NOMO-1 (cell line): ENCODE measurements around the gene ADISSP.

Source experiments
- DNase-seq, 2 experiments: peaks; one replicate each; lab custom pipeline; 2025; ENCODE audit not compliant: unreplicated experiment in 2 of 2; lab: John Stamatoyannopoulos, UW

Gene ADISSP

DNA sequence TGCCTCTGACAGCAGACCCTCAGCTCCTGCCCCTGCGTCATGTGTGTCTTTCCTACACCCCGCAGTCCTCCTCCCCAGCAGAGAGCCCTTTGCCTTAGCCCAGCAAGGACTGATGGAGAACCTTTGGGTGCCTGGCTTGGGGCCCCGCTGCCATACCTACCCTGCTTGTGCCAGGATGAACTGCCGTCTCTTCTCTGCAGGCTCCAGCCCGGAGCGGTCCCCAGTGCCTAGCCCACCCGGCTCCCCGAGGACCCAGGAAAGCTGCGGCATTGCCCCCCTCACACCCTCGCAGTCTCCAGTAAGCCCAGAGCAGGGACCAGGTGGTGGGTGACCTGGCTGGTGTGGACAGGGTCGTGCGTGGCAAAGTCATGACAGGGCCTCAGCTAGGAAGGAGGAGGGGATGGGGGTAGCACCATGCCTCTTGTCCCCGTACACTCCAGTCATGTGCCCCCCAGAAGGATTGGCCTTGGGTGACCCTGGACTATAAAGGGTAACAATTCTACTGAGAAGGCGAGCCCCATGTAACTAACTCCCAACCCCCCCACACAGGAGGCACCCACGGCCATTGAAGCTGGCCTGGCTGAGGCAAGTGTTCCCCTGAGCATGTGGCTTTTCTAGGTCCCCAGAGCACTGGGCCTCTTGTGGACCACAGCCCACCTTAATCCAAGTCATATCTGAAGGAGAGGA is 26.8 kb downstream of the ADISSP start:
- DNase-seq = no peak

DNA sequence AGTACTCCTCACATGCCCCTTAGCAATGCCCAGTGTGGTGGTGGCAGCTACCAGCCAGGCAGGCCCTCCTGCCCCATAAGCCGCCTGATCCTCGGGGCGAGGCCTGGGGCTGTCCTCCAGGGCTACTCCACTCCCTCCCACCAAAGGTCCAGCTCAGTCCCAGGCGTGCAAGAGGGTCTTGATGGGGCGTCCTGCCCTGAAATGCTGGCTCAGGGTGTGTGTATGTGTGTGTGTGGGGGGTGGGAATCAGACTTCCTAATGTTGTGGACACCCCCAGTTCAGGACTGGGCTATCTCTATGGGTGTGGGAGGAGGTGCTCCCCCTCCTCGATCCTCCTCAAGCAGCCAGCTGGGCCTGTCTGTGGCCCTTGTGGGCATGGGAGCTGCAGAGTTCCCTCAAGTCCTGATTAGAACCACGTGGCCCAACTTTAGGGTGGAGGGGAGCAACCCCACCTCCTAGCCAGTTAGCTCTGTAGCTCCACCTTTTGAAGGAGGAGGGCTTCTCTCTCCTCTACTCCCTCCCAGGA is 27.6 kb downstream of the ADISSP start:
- no peak for DNase-seq

DNA sequence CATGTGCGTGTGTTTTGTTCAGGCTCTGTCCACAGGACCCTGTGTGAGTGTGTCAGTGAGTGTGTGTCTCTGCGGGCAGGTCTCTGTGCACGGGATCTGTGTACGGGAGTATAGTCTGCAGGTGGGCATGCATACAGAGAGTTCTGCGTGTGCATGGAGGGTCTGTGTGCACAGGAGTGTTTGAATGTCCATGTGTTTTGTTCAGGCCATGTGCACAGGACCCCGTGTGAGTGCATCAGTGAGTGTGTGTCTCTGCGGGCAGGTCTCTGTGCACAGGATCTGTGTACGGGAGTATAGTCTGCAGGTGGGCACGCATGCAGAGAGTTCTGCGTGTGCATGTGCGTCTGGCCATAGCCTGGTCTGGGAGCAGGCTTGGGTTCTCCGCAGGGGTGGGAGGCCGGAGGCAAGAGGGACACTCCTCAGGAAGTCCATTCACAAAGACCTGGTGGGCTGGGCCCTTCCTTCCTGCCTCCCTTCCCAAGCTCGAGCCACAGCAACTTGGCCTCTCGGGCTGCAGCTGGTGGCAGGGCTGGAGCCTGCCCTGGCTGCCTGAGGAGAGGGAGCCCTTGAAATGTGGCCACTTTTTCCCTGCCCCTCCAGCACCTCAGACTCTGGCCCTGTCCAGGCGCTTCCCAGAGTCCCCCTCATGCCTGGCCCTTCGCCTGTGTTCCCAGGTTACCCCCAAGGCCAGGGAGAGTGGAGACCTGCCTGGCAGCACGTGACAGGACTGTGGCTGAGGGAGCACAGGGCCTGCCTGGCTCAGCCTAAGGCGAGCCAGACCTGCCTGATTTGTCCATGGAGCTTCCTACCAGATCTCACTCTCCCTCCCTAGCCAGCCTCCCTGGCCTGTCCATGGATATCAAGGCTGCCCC is 28.3 kb downstream of the ADISSP start:
- no peak for DNase-seq

DNA sequence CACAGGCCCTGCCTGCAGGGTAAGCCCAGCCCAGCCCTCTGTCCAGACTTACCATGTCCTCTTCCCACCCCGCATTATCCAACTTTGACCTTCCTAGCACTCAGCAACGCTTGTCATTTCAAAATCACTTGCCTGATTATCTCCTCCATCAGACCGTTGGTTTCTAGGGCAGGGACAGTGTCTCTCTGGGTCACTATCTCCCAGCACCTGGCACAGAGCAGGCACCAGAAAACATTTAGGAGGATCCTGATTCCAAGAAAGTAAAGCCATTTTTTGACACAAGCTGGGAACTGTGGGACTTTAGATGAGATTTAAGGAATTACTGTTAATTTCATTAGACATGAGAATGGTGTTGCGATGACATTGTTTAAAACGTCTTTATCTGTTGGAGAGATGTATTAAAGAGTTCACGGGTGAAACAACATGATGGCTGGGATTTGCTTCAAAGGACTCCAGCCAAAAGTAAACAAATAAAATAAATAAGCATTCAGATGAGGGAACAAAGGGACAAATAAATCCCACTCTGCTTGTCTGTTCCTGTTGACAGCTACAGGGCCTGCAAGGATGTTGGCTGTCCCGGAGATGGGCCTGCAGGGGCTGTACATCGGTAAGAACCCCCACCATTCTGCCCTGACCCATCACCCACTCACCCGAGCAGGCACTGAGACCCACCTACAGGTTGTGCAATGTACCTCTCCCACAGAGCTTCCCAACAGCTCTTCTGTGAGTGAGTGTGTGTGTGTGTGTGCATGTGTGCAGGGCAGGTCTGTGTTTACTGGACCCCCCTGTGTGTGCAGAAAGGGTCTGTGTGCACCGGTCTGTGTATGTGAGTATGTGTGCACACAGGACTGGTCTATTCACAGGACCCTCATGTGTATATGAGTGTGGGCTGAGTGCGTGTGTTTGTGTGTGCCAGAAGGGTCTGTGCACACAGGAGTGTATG is 29.2 kb downstream of the ADISSP start:
- no peak for DNase-seq

DNA sequence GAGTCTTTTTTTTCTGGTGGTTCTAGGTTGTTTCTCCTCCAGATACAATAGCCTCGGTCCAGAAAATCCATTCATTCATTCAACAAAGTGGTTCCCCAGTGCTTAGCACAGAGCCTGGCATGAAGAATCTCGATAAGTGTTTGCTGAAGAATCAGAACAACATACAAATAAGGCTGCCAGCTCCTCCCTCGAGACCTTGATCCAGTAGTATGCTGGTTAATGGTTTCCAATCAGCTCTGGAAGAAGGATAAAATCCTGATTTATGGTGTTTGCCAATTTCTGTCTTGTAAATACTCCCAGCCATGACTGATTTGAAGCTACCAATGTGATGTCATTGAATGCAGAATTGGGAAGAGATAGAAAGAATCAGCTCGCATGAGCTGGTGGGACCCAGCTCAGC is 31.8 kb downstream of the ADISSP start:
- DNase-seq = no peak

DNA sequence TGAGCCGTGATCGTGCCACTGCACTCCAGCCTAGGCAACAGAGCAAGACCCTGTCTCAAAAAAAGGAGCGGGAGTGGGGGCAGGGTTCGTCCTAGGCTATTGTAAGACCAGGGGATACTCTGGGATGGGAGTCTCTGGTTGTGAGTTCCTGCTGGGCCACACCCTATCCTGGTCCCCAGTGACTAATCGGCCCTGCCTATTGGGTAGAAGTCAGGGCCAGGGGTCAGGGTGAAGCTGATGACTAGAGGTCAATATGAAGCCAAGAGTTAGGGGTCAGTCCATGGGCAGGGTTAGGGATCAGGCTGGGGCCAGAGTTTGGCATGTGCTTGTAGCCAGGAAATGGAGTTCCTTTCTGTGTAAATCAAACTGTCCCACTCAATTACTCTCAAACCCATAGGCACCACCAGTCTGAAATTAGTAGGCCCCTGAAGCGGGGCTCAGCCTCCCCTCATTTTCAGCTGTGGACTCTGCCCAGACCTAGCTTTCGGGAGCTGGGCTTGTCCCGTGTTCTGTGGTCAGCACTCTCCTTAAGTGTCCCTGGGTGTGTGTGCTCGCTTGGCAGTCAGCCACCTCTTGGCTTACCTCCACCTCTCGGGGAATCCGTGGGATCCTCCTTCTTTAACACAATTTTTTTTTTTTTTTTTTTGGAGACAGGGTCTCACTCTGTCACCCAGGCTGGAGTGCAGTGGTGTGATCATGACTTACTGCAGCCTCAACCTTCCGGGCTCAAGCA is 33.3 kb downstream of the ADISSP start:
- no peak for DNase-seq

DNA sequence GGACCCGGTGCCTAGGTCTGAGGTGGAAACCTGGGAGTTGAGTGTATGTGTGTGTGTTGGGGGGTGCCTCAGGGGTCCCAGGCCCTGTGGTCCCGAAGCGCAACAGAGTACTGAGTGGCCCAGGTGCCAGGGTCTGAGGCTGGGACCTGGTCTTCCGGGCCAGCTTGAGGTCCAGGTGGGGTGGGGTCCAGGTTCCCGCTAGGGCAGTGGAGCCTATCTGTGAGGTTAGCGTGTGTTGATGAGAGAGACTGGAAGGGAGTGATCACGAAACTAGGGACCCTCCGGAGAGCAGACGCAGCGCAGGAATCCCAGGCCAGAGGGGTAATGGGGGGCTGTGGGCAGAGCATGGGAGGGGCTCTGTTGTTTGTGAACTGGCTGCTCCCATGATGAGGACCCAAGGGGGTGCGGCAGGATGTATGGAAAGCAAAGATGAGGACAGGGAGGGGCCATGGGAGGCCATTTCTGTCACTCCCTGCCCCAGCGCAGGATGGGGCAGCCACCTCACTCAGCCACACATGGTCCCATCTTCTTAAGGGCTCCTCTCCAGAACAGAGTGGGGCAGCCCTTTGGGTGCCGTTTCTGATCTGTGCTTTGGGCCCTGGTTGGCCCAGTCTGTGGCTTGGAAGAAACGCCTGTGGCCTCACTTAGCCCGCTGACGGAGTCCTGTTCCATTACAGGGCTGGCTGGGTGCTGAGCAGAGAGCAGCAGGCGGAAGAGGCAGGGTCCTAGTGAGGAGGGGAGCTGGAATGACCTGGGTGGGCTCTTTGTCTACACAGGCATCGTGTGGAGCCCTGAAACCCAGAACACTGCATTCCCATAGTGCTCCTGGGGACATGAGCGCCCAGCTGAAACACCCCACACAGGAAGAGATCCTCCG is 34.2 kb downstream of the ADISSP start:
- DNase-seq = no peak

DNA sequence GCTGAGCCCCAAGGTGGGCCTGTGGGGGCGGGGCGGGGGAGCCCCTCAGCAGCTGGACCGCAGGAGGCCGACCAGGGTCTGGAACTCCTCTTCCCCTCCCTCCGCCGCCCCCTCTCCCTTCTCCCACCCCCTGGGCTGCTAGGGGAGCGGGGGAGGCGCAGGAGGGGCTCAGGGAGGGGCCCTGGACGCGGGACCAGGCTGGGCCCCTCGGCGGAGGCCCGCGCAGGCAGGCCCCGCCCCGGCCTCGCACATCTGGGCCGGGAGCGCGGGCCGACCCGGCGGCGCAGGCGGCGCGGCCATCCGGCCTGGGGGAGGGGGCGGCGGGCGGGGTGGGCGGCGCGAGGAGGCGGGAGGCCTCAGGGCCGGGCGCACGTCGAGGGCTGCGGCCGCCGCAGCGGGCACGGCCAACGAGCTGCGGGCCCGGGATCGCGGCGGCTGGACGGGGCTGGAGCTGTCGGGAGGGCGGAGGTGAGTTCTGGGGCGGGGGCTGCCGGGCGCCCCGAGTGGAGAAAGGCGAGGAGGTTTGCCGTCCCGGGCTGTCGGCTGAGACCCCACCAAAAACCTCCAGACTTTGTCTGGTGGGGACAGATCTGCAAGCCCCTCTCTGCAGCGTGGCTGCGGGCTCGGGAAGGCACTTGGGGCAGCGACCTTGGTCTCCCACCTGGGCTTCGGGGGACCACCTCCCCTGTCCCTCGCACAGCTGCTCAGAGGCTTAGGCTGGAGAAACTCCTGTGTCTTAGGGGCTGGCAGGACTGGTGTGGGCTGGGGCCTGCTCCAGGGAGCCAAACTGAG is 35.0 kb downstream of the ADISSP start, which contains the start of gene HSPA12B:
TSS of gene HSPA12B (plus strand) at position 359 of the 792 bp plus-strand sequence. CDS start 5,990 bp downstream, outside the sequence.
- no peak for DNase-seq

DNA sequence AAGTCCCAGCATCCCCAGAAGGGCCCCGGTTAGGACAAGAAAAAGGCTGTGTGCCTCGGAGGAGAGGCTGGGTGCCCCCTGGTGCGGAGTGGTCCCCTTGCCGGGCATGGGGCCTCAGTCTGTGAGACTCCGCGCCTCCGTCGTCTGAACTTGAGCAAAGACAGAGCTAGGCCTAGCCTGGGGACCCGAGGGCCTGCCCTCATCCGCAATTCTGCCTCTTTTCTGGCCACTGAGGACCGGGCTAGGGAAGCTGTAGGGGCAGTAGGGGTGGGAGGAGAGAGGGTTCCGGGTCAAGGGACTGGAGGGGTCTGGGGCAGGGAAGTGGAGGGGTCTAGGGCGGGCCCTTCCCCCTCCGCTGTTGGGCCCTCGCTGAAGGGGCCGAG is 35.6 kb downstream of the ADISSP start:
- no peak for DNase-seq

DNA sequence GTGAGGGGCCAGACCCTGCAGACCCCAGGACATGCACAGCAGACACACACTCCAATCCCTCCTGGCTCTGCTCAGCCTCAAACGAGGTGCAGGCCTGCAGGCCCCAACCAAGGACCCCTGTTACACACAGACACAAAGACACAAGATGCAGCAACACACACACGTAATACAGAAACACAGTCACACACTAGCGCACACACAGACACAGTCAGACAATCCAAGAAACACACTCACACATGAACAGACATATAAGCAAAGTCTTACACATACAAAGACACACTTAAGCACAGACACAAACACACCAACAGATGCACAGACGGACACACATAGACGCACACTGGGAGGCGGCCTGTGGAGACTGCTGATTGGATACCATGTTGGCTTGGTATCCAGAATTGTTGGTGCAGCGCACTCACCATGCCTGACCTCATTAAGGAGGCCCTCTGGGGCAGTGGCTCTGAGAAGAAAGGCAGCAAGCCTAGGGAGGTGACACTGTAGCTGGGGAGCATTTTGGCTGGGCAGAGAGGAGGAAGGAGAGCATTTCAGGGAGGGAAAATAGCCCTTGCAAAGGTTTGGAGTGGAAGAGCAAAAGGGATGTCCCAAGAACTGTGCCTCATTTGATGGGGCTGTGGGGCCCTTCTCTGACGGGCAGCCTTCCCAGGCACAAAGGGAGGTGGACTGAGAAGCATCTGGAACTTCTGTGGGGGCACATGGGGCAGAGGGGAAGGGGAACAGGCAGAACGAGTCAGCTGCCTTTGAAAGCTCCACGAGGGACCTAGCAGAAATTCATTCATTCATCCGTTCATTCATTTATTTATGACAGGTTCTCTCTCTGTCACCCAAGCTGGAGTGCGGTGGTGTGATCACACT is 36.5 kb downstream of the ADISSP start:
- DNase-seq = no peak

DNA sequence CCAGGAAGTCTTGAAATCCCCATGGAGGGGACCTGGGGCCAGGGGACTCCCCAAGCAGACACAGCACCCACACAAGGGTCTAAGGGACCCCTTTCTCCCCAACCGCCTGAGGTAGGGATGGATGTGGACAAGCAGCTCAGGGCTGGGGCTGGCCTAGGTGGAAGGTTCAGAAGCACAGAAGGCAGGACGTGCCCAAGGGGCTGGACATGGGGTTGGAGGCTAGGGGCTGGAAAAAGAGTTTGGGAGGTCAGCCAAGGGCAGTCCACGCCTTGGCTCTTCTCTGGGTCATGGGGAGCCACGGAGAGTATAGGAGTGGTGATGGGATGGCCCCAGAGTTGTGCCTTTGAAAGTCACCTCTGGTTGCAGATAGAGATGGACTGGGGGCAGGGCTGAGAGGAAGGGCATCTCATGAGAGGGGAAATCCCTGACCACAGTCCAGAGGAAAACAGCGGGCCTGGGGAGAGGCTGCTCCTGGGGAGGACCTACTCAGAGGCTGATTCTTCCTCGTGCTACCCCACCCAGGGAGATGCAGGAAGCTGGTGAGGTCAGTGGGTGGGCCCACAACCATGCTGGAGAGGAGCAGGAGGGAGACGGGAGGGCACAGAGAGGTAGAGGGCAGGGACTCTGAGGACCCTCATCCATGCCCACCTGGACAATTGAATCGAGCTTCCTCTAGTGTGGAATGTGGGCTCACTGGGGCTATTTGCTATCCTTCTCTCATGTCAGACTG is 37.6 kb downstream of the ADISSP start:
- DNase-seq = no peak

DNA sequence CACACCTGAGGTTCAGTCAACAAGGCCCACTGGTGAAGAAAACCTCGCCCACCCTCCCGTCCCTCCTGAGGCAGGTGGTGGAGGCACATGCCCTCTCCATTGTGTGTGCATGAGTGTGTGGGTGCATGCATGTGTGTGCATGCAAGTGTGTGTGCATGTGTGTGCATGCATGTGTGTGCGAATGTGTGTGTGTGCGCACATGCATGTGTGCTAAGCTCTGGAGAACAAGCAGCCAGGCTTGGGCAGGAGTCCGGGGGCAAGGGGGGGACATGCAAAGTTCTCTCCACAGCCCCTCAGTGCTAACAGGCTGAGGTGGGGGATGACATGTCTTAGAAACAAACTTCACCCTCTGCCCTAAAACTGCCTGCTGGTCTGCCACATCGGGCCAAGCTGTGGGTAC is 38.2 kb downstream of the ADISSP start:
- DNase-seq = no peak

DNA sequence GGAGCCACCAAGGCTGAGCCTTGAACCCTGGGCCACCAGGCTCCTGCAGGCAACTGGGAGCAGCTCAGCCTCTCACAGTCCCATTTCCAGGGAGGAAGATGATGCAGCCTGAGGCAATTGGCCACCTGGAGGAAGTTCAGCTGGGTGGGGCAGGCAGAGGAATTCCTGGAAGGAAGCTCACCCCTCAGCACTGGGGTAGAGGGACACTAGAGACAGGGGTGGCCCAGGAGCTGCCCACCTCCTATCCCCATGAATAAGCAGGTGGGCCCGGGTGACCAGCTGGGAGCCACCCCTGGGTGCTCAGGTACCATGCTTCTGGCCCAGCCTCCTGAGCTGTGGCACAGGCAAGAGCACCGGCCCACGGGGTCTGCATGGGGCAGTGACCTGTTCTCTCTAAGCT is 38.7 kb downstream of the ADISSP start:
- DNase-seq = no peak

DNA sequence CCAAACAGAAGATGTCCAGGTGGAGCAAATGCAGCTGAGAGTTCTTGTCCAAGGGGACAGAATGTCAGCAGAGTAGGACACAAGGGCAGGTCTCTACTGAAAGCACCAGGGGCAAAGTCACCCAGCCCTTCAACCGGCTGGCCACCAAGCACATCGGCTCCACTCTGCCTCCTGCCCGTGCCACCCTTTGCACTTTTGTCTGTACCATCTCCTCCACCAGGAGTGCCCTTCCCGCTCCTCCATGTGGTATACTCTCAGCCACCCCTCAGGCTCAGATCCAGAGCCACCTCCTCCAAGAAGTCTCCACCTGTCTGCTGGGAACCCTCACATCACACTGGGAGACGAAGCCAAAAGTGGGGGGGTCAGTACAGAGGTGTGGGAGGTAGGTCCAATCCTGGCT is 39.2 kb downstream of the ADISSP start:
- no peak for DNase-seq

DNA sequence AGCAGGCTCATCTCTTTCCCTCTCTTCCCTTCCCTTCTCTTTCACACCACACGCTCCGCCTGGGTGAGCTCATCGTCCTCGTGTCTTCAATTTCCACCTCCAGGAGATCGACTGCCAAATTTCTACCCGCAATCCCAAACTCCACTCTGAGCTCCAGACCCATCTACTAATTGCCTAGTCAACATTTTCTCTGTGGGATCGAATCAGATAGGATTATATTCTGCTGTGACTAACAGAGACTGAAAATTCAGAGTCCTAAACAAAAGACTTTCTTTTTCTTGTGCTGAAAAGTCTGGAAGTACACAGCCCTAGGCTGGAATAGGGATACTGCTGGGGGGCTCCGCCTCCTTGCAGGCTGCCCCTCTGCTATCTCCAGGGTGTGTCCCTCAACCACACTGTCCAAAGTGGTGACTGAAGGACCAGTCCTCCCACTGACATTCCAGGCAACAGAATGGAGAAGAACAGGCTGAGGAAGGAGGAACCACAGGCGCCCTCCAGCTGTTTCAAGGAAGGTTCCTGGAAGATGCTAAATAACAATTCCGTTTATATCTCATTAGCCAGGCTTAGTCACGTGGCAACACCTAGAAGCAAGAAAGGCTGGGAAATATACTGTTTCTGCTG is 40.0 kb downstream of the ADISSP start:
- DNase-seq = no peak

DNA sequence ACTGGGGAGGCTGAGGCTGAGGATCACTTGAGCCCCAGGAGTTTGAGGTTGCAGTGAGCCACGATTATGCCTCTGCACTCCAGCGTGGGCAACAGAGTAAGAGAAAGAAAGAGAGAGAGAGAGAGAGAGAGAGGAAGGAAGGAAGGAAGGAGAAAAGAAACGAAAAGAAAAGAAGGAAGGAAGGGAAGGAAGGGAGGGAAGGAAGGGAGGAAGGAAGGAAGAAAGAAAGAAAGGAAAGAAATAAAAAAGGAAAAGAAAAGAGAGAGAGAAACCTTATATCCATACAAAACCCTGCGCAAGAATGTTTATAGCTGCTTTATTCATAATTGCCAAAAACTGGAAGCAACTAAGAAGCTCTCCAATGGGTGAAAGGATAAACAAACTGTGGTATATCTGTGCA is 43.2 kb downstream of the ADISSP start:
- no peak for DNase-seq
